GF-D8 (cell line): Measurements from ENCODE around the gene PRX.
"Not testable (repeated sequence)": the region's sequence is repeated elsewhere in the genome, so short reads cannot be mapped to it uniquely, and the experiment has no call there.

Source experiments
- DNase-seq: peaks from one replicate; lab custom pipeline; 2025; lab: John Stamatoyannopoulos, UW

PRX gene

DNA sequence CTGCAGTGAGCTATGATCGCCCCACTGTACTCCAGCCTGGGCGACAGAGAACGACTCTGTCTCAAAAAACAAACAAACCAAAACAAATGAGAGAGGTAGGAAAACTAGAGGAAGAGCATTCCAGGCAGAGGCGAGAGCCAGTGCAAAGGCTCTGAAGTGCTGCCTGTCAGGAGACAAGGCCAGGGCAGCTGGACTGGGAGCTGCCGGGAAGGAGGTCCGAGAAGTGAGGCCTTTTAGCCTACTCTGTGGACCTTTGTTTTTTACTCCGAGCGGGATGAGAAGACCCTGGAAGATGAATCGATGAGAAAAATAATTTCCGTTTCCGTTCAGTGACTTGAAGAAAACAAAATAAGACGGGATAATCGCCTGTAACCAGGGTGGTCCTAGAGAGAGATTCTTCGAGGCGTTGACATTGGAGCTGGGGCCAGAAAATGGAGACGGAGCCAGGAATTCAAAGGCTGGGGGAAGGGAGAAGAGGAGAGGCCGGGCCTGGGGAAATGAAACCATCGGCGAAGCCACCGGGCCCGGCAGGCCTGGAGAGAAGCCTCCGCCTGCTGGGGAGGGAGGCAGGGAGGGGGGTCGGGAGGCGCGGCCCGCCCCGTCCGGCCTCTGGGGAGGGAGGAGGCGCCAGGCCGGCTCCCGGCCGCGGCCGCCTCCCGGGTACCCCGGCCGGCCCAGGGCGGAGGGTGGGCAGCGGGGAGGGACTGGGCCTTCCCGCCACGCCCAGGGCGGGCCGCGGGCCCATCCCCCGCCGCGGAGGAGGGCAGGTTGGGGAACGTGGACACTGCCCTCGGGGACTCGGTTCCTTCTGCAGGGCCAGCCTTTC is 20.4 kb upstream of the PRX start:
- DNase-seq = peak; percentile 16

DNA sequence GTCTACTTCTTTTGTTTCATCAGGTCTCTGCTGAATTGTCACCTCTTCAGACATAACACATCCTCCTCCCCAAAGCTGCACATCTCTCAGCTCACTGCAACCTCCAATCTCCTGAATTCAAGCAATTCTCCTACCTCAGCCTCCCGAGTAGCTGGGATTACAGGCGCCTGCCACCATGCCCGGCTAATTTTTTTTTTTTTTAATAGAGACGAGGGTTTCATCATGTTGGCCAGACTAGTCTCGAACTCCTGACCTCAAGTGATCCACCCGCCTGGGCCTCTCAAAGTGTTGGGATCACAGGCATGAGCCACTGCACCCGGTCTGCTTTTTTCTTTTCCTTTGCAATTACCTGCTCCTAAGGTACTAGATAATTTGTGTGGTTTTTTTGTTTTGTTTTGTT is 19.6 kb upstream of the PRX start:
- DNase-seq = not testable (repeated sequence)

DNA sequence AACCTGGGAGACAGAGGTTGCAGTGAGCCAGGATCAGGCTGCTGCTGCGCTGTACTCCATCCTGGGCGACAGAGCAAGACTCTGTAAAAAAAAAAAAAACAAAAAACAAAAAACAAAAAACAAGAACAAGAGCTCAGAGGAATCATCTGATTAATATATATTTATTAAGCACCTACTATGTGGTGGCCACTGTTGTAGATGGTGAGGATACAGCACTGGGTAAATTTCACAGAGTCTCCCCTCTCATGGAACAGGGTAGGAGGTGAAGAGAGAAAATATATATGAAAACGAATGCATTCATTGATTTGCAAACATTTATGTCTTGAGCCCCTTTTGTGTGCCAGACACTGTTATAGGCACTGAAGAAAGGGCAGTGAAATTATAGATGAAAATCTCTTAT is 18.5 kb upstream of the PRX start:
- no peak for DNase-seq

DNA sequence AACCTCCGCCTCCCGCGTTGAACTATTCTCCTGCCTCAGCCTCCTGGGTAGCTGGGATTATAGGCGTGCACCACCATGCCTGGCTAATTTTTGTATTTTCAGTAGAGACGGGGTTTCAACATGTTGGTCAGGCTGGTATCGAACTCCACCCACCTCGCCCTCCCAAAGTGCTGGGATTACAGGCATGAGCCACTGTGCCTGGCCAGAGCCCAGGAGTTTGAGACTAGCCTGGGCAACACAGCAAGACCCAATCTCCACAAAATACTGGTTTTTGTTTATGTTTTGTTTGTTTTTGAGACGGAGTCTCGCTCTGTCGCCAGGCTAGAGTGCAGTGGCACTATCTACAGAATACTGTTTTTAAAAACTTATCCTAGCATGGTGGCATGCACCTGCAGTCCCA is 17.1 kb upstream of the PRX start:
- DNase-seq = not testable (repeated sequence)

DNA sequence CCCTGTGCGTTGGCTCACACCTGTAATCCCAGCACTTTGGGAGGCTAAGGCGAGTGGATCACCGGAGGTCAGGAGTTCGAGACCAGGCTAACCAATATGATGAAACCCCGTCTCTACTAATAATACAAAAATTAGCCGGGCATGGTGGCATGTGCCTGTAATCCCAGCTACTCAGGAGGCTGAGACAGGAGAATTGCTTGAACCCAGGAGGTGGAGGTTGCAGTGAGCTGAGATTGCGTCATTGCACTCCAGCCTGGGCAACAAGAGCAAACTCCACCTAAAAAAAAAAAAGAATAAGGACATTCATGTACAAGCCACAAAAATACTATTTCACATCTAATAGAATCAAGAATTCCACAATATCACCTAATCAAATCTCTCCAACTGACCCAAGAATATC is 15.0 kb upstream of the PRX start:
- not testable (repeated sequence) for DNase-seq

DNA sequence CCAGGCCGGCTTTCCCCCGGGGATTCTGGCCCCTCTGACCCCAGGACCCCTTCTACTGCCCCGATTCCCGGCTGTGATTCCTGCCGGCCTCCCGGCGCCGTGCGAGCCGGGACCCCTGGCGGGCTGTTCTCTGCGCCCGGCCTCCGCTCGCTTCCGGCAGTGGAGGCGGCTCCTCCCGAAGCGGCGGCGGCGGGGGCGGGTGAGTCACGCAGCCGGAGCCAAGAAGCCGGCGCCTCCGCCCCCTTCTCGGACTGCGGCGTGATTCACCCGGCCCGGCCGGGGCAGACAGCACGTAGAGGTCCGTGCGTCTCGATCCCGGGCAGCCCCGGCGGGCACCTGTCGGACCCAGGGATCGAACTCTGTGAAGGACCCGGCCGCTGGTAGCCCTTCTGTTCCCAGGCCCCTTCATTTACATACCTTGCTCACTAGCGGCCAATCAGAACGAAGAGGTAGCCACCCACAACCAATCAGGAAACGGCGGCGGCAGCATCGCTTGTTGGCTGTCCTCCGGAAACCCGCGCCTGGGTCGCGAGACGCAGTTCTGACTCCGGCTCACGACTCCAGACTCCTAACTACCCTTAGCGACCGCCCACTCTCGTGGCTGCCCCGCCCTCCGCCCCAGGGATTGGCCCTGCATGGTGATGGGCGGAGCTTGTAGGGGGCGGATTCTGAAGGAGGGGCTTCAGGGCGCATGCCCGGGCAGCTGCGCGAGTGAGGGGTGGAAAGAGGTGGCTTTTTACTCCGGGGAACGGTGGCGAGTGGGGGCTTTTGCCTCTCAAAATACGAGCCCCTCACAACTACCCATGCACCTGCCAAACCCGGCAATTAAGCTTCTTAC is 12.5 kb upstream of the PRX start, which contains the start of gene SERTAD1:
Gene SERTAD1, minus strand, starts transcription at position 543 of the 838 bp plus-strand sequence. CDS start 2,446 bp downstream, outside the sequence.
- DNase-seq = peak; percentile 98

DNA sequence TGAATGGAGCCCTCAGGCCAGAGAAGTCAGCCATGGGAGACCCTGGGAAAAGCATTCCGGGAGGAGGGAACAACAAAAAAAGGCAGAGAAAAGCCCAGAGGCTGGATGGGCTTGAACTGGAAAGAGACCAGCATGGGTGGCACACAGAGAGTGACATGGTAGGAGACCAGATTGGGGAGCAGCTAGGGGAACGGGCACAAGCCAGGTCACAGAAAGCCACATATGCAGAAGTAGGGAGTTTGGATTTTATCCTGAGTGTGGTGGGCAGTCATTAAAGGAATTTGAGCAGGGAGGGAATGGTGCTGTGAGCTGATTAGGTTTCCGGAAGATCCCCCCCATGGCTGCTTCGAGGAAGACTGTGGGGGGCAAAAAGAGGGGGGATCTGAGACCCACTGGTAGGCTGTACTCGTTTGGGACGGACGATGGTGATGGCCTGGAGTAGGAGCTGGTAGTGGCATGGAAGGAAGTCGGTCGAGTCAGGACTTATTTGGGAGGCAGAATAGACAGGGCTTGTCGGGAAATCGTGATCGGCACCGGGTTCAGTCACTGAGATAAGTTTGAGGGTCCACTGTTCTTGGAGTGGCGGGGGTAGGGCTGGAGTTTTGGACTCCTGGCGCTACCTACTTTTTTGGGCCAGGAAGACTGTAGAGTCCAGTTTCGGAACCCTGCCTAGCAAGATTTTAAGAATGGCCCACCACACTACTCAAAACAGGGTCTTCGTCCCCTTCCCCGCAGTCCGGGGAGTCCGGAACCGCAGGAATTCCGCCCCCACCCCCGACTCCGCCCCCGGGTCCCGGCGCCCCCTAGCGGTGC is 11.7 kb upstream of the PRX start:
- no peak for DNase-seq

DNA sequence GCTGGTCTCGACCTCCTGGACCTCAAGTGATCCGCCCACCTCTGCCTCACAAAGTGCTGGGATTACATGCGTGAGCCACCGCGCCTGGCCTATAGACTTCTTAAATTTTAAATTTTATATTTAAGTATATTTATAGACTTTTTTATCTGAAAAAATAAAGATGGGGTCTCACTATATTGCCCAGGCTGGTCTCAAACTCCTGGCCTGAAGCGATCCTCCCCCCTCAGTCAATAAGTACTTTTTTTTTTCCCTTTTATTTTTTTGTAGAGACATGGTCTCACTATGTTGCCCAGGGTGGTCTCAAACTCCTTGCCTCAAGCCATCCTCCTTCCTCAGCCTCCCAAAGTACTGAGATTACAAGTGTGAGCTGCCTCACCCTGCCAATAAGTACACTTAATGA is 10.8 kb upstream of the PRX start:
- no peak for DNase-seq

DNA sequence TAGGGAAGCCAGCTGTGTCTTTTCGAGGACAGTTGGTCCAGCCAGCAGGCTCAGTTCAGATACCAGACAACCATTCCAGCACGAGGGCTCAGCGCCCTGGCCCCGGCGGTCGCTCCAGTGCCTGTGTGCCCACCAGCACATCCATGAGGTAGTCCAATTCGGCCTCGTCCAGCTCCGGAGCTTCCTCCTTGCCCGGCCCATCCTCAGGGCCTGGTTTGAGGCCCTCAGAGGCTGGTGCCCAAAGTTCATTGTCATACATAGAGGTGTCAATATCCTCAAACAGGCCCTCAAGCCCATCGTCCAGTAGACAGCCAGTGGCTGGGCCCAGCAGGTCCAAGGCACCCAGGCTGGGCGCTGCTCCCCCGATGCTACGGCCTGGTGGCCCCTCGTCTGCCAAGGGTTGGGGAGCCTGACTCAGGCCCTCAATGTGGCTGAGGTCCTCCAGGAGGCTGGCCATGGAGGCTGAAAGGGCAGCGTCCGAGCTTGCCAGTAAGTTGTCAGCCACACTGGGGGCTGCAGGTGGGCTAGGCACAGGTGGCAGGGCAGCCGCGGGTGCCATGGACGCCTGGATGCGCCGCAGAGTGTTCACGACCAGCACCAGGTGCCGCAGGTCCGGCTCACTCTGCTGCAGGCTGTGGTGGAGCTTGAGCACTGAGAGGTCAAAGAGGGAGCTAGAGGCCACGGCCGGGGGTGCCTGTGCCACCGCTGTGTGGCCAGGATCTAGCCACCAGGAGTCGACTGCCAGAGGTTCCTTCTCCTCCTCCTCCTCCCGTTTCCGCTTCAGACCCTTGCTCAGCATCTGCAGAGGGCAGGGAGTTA is 9.8 kb upstream of the PRX start:
- no peak for DNase-seq

DNA sequence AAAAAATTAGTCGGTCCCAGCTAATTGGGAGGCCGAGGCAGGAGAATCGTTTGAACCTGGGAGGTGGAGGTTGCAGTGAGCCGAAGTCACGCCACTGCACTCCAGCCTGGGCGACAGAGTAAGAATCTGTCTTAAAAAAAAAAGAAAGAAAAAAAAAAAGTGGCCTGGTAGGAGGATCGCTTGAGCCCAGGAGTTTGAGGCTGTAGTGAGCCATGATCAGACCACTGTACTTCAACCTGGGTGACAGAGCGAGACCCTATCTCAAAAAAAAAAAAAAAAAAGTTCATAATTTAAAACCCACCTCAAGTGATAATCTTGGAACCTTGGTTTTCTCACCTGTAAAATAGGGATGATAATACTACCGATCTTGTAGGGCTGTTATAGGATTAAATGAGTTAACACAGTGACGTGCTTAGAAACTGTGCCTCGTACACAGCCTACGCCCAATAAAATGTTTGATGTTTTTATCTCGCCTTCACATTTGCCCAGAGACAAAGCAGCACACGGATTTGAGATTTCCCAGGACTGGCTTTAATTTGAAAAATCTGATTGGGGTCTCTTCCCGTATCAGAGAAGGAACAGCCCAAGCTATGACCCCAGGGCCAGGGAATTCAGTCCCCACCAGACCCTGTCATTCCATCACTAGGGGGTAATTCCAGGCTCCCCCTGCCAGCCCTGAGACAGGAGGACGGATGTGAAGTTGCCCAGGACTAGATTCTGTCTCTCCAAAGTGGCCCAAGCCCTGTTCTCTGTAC is 9.0 kb upstream of the PRX start:
- no peak for DNase-seq

DNA sequence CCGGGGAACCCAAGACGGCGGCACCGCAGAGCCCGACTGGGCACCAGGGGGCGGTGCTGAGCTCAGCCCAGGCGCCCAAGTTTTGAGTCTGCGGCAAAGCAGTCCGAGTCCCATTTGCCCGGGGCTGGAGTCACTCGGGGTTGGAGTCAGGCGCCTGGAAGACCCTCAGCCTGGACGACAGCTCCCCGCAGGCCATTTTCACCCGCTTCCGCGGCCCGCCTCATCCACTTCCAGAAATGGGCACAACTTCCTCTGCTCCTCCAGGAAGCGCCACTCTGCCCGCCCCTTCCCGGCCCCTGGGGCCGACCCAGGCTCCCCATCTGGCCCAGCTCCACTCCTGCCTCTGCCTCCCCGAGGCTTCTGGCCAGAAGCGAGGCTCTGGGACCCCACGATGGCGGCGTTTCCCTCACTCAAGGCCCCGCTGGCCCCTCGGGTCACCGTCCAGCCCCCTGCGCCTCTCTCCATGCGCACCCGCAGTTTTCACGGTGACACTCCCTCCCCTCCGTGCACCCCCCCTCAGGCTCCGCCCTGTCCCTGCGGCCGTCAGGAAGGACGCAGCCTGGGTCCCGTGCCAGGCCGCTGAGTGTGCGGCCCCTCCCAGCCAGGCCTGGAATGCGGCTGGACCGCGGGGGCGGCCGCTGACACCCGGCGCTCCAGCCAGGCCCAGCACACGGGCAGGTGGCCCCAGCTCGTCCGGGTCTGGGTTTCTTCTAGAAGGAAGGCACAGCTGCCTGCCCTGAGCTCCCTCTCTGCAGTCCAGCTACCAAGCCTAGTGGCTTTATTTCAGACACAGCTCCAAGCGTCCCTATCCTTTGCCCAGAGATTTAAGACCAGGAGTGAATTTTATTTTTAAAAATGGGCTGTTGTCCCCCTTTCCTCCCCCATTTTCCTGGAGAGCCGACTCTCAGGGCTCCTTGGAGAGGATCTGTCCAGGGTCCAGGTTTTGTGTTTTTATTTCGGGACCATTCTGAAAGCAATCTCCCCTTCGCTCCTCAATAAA is 7.9 kb upstream of the PRX start:
- DNase-seq = peak; percentile 72

DNA sequence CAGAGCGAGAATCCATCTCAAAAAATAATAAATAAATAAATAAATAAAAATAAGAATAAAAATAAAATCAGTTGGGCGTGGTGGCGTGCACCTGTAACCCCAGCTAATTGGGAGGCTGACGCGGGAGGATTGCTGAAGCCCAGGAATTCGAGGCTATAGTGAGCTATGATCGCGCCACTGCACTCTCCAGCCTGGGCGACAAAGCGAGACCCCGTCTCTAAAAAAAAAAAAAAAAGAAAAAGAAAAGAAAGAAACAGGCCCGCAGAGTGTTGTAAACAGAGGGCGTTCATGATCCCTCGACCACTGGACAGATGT is 7.2 kb upstream of the PRX start:
- no peak for DNase-seq

DNA sequence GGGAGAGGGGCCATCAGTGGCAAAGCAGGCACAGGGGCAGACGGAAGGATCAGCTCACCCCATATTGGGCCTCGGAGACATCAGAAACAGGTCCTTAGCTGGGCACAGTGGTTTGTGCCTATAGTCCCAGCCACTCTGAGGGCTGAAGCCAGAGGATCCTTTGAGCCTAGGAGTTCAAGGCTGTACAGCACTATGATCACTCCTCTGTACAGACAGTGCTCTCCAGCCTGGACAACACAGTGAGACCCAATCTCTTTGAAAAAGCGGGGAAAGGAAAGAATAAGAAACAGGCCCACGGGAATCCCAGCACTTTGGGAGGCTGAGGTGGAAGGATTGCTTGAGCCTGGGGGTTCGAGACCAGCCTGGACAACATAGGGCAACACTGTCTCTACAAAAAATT is 6.6 kb upstream of the PRX start:
- no peak for DNase-seq

DNA sequence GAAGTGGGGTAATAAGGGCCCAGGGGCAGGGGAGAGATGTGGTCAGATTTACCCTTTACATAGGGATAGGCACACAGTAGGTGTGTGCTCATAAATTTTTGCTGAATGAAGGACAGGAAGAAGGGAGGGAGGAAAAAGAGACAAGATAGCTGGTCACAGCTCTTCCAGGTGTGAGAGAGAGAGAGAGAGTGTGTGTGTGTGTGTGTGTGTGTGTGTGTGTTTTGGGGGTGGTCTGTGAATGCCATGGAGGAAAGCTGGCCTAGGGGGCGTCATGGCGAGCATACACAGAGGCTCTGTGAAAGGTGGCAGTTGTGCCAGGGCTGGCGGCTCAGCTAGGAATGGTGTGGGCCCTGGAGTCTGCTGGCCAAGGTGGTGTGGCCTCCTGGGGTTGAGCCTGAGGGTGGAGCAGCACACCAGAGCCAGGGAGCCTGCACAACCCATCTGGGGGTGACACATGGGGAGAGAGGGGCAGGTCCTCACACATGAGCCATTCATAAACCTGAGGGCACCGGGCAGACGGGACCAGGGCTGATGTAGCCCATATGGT is 6.0 kb upstream of the PRX start:
- DNase-seq = no peak

DNA sequence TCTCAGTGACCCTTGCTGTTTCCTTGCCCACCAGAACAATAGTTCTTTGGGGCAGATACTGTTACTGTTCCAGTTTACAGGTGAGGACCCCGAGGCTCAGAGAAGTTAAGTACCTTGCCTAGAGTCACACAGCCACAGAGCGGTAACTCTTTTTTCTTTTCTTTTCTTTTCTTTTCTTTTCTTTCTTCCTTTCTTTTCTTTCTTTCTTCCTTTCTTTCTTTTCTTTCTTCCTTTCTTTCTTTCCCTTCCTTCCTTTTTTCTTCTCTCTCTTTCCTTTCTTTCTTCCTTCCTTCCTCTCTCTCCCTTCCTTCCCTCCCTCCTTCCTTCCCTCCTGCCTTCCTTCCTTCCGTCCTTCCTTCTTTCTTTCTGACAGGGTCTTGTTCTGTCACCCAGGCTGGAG is 4.9 kb upstream of the PRX start:
- DNase-seq = no peak

DNA sequence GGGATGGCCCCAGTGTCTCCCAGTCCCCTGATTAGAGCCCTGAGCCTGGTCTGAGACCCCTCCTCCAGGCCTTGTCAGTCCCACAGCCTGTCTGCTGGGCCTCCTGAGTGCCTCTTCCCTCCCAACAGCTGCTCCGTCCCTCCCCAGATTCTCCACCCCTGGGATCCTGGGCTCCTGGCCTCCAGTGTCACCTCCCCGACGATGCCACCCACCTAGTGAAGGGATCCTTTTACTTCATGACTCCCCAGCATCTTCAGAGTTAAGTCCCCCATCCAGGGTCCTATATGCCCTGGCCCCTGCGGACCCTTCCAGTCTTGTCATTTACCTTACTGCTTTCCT is 4.4 kb upstream of the PRX start:
- DNase-seq = no peak

DNA sequence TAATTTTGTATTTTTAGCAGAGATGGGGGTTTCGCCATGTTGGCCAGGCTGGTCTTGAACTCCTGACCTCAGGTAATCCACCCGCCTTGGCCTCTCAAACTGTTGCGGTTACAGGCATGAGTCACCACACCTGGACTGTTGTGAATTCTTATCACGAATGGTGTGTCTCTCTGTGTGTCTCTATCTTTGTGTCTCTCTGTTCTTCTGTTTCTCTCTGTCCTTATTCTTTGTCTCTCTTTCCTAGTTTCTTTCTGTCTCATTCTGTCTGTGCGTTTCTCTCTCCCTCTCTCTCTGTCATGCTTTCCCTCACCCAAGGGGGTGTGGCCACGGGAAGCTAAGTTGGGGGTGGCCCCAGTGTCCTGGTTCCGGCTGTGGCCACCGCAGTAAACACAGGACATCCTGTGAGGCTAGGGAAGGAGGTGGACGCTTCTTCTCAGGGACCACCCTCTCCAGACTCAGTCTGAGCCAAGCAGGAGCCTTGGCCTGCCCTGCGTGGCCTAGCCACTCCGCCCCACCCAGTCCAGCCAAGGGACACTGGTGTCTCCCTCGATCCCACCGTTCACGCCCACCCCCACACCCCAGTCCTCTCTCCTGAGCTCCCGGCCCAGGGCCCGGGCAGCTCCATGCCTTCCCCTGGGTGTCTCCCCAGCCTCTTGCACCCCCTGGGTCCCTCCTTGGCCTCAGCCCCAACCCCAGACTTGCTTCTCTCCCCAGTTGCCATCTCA is 3.9 kb upstream of the PRX start:
- DNase-seq = peak; percentile 49

DNA sequence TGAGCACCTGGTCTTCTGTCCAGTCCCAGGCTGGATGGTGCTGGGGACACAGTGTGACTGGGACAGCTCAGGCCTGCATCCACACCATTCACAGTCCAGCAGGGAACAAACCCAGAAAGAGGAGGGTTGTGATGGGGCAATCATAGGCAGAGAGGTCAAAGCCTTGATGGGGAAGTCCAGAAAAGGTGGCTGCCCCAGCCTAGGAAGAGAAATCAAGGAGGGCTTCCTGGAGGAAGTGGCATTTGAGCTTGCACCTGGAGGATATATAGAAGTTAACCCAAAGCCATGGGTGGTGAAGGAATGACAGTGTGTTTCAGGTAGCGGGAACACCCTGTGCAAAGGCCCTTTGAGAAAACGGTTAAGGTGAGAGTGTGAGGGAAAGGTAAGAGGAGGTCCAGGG is 2.6 kb upstream of the PRX start:
- no peak for DNase-seq
